ENCODE data around the gene TTC28.

TTC28 gene

GRCh38 chr22:28243539-28243938 is 436.1 kb downstream of the TTC28 start:
- no peak for TF ChIP-seq CTCF (IDR thresholded peaks at IDR 0.05; ENCODE audit: insufficient read depth, low read depth, low read length, missing control alignments)
- no peak for DNase-seq (ENCODE audit: low read depth)

GRCh38 chr22:28241656-28242290 is 437.9 kb downstream of the TTC28 start:
- no peak for TF ChIP-seq CTCF (IDR thresholded peaks at IDR 0.05; ENCODE audit: insufficient read depth, low read depth, low read length, missing control alignments)
- no peak for DNase-seq (ENCODE audit: low read depth)
- H3K4me3 ChIP-seq (ENCODE audit: low read length), result no peak overlapping the region

More at GRCh38 chr22:28243539-28243938, 436.1 kb downstream of the TTC28 start:
- H3K4me3 ChIP-seq (ENCODE audit: low read length), result no peak overlapping the region

GRCh38 chr22:28239941-28240340 is 439.7 kb downstream of the TTC28 start:
- no peak for DNase-seq (ENCODE audit: low read depth)
- H3K4me3 ChIP-seq (ENCODE audit: low read length), result no peak overlapping the region
- TF ChIP-seq CTCF (IDR thresholded peaks at IDR 0.05; ENCODE audit: insufficient read depth, low read depth, low read length, missing control alignments), result no peak

GRCh38 chr22:28237783-28238182 is 441.9 kb downstream of the TTC28 start:
- no peak for DNase-seq (ENCODE audit: low read depth)
- H3K4me3 ChIP-seq (ENCODE audit: low read length), result no peak overlapping the region
- TF ChIP-seq CTCF (IDR thresholded peaks at IDR 0.05; ENCODE audit: insufficient read depth, low read depth, low read length, missing control alignments), result no peak

GRCh38 chr22:28237112-28237511 is 442.5 kb downstream of the TTC28 start:
- no peak for DNase-seq (ENCODE audit: low read depth)
- H3K4me3 ChIP-seq (ENCODE audit: low read length), result no peak overlapping the region
- TF ChIP-seq CTCF (IDR thresholded peaks at IDR 0.05; ENCODE audit: insufficient read depth, low read depth, low read length, missing control alignments), result no peak

- DNase-seq (ENCODE audit: low read depth), result no peak
- H3K4me3 ChIP-seq (ENCODE audit: low read length), result no peak overlapping the region
- TF ChIP-seq CTCF (IDR thresholded peaks at IDR 0.05; ENCODE audit: insufficient read depth, low read depth, low read length, missing control alignments), result no peak
Measured at GRCh38 chr22:28232204-28232603, 447.4 kb downstream of the TTC28 start.

GRCh38 chr22:28231441-28231840 is 448.2 kb downstream of the TTC28 start:
- no peak for TF ChIP-seq CTCF (IDR thresholded peaks at IDR 0.05; ENCODE audit: insufficient read depth, low read depth, low read length, missing control alignments)
- DNase-seq (ENCODE audit: low read depth), result no peak

More at GRCh38 chr22:28231441-28231840, 448.2 kb downstream of the TTC28 start:
- H3K4me3 ChIP-seq (ENCODE audit: low read length), result no peak overlapping the region
